ENCODE results near the gene SART1.

DNA sequence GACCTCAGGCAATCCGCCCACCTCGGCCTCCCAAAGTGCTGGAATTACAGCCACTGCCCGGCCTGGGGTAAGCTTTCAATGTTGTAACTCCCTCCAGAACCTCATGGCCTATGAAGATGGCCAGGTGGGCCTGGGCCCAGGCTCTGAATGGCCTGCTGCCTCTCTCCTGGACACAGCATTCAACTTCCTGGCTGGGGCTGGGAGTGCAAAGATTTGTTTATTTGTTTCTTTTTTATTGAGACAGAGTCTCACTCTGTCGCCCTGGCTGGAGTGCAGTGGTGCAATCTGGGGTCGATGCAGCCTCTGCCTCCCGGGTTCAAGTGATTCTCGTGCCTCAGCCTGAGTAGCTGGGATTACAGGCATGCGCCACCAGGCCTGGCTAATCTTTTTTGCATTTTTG, 16.8 kb upstream of the SART1 start:
- TF ChIP-seq, protein P1, sequence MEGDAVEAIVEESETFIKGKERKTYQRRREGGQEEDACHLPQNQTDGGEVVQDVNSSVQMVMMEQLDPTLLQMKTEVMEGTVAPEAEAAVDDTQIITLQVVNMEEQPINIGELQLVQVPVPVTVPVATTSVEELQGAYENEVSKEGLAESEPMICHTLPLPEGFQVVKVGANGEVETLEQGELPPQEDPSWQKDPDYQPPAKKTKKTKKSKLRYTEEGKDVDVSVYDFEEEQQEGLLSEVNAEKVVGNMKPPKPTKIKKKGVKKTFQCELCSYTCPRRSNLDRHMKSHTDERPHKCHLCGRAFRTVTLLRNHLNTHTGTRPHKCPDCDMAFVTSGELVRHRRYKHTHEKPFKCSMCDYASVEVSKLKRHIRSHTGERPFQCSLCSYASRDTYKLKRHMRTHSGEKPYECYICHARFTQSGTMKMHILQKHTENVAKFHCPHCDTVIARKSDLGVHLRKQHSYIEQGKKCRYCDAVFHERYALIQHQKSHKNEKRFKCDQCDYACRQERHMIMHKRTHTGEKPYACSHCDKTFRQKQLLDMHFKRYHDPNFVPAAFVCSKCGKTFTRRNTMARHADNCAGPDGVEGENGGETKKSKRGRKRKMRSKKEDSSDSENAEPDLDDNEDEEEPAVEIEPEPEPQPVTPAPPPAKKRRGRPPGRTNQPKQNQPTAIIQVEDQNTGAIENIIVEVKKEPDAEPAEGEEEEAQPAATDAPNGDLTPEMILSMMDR (IDR thresholded peaks at IDR 0.05; ENCODE audit: poor library complexity, severe bottlenecking) = no peak
- TF ChIP-seq, protein P2, sequence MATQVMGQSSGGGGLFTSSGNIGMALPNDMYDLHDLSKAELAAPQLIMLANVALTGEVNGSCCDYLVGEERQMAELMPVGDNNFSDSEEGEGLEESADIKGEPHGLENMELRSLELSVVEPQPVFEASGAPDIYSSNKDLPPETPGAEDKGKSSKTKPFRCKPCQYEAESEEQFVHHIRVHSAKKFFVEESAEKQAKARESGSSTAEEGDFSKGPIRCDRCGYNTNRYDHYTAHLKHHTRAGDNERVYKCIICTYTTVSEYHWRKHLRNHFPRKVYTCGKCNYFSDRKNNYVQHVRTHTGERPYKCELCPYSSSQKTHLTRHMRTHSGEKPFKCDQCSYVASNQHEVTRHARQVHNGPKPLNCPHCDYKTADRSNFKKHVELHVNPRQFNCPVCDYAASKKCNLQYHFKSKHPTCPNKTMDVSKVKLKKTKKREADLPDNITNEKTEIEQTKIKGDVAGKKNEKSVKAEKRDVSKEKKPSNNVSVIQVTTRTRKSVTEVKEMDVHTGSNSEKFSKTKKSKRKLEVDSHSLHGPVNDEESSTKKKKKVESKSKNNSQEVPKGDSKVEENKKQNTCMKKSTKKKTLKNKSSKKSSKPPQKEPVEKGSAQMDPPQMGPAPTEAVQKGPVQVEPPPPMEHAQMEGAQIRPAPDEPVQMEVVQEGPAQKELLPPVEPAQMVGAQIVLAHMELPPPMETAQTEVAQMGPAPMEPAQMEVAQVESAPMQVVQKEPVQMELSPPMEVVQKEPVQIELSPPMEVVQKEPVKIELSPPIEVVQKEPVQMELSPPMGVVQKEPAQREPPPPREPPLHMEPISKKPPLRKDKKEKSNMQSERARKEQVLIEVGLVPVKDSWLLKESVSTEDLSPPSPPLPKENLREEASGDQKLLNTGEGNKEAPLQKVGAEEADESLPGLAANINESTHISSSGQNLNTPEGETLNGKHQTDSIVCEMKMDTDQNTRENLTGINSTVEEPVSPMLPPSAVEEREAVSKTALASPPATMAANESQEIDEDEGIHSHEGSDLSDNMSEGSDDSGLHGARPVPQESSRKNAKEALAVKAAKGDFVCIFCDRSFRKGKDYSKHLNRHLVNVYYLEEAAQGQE (IDR thresholded peaks at IDR 0.05; ENCODE audit: borderline replicate concordance) = no peak
- TF ChIP-seq EZH2 (IDR thresholded peaks at IDR 0.05; ENCODE audit: borderline replicate concordance, insufficient read depth, low read length, poor library complexity, severe bottlenecking) = no peak
- TF ChIP-seq TAF1 (IDR thresholded peaks at IDR 0.05; ENCODE audit: low read depth) = no peak
- no peak for TF ChIP-seq EP300 (conservative IDR thresholded peaks at IDR 0.05; ENCODE audit: poor library complexity, severe bottlenecking)
- no peak for TF ChIP-seq MXI1 (conservative IDR thresholded peaks at IDR 0.05; ENCODE audit: poor library complexity, severe bottlenecking)
